Measurements from ENCODE around the gene MIX23. TPM values are rescaled to one million over a fixed set of nuclear protein-coding genes. Genes with fewer than 3 reads are reported as not detected.

MIX23 gene
- total RNA-seq, 1 donor from 2014 or later, result 28.1 TPM

GRCh38 chr3:122357828-122358702 is 25.0 kb downstream of the MIX23 start:
- ATAC-seq, result no peak
- no peak for DNase-seq (ENCODE audit: low spot score)
- intact Hi-C loops (cut with DNase I), result no loop called here

DNA sequence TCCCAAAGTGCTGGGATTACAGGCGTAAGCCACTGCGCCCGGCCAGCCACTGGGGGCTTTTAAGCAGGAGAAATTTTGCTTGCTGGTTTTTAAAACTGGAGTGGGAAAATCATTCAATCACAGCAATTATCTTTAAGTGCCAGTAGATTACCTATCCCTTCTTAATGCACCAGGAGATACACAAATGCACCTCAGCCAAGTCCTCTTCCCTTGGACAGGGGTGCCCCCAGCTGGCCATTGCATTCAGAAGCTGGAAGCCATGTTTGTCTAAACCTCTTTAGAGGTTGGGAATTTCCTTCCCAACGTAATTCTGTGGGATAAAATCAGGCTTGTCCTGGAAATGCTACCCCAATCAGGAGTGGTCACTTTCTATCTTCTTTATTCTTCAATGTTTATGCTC is 26.6 kb downstream of the MIX23 start:
- DNase-seq (ENCODE audit: low spot score) (no peak), ATAC-seq (no peak)
- intact Hi-C loops (cut with DNase I), result no loop called here

DNA sequence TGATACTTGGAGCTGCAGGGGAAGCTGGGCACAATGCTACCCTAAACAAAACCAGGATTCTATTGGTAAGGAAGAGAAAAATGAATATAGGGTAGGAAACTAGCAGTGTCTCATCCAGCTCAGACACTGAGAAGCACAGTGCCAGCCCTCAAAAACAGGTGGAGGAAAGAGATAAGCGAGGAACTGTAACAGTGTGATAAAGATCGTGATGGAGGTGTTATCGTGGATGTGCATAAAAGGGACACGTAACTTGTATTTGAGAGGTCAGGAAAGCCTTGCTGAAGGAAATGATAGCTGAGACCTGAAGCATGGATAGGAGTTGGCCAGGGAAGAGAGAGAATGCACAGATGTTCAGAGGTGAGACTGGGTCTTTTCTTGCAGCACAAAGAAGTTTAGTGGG is 27.4 kb downstream of the MIX23 start:
- DNase-seq (ENCODE audit: low spot score) (no peak), ATAC-seq (no peak)
- intact Hi-C loops (cut with DNase I), result no loop called here

- intact Hi-C loops (cut with DNase I), result no loop called here
- no peak for ATAC-seq
- no peak for DNase-seq (ENCODE audit: low spot score)
These were observed 29.1 kb downstream of the MIX23 start for GRCh38 chr3:122353893-122354401.

DNA sequence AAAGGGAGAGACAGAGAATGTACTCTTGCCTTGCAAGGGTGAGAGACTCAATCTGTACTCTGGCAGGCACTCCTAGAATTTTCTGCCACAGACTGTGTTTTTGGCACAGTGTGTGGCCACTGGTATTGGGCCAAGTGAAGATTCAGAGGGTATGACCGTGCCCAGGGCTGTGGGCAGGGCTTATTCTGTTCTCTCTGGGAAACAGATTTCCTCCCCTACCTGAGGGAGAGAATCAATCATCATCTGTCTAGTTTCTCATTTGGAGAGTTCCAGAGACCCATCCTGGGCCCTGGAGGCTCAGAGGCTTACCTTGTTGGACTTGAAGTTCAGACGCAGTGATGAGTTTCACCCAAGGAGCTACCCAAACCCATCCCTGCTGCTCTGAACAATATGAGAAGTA is 29.8 kb downstream of the MIX23 start:
- DNase-seq (ENCODE audit: low spot score), result no peak
- no peak for ATAC-seq
- intact Hi-C loops (cut with DNase I), result no loop called here

DNA sequence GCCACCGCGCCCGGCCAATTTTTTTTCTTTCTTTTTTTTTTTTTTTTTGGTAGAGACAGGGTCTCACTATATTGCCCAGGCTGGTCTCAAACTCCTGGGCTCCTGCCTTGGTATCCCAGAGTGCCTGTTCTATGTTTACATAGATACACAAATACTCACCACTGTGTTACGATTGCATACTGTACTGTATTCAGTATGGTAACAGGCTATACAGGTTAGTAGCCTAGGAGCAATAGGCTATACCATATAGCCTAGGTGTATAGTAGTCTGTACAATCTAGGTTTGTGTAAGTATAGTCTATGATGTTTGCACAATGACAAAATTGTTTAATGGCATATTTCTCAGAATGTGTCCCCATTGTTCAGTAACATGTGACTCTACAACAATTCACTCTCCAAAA is 31.4 kb downstream of the MIX23 start:
- intact Hi-C loops (cut with DNase I), result no loop called here
- no peak for ATAC-seq
- DNase-seq (ENCODE audit: low spot score), result no peak

GRCh38 chr3:122350814-122351418 is 32.1 kb downstream of the MIX23 start:
- intact Hi-C loops (cut with DNase I), result no loop called here
- DNase-seq (ENCODE audit: low spot score), result no peak
- no peak for ATAC-seq

- no peak for DNase-seq (ENCODE audit: low spot score)
- no peak for ATAC-seq
- intact Hi-C loops (cut with DNase I), result no loop called here
These were observed 33.9 kb downstream of the MIX23 start for GRCh38 chr3:122349171-122349570.

GRCh38 chr3:122343654-122344053 is 39.4 kb downstream of the MIX23 start:
- intact Hi-C loops (cut with DNase I), result no loop called here
- ATAC-seq (no peak), DNase-seq (ENCODE audit: low spot score) (no peak)

DNA sequence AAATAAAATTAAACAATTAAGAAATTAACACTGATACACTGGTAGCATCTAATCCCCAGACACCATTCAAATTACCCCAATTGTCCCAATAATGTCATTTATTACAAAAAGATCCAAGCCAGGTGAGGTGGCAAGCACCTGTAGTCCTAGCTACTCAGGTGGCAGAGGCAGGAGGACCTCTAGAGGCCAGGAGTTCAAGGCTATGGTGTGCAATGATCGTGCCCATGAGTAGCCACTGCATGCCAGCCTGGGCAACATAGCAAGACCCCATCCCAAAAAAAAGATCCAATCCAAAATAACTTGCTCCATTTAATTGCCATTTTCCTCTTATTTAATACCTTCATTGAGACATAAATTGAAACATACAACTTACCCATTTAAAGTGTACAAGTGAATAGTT is 40.2 kb downstream of the MIX23 start:
- intact Hi-C loops (cut with DNase I), result no loop called here

GRCh38 chr3:122332551-122332950 is 50.5 kb downstream of the MIX23 start:
- intact Hi-C loops (cut with DNase I), result no loop called here
- no peak for DNase-seq (ENCODE audit: low spot score)
- ATAC-seq, result no peak

More for the DNA sequence above, 40.2 kb downstream of the MIX23 start:
- ATAC-seq (no peak), DNase-seq (ENCODE audit: low spot score) (no peak)

- intact Hi-C loops (cut with DNase I), result no loop called here
- no peak for DNase-seq (ENCODE audit: low spot score)
- no peak for ATAC-seq
These were observed 51.1 kb downstream of the MIX23 start for GRCh38 chr3:122331886-122332285.

GRCh38 chr3:122325769-122326168 is 57.3 kb downstream of the MIX23 start:
- DNase-seq (ENCODE audit: low spot score) (no peak), ATAC-seq (no peak)
- intact Hi-C loops (cut with DNase I), result no loop called here

DNA sequence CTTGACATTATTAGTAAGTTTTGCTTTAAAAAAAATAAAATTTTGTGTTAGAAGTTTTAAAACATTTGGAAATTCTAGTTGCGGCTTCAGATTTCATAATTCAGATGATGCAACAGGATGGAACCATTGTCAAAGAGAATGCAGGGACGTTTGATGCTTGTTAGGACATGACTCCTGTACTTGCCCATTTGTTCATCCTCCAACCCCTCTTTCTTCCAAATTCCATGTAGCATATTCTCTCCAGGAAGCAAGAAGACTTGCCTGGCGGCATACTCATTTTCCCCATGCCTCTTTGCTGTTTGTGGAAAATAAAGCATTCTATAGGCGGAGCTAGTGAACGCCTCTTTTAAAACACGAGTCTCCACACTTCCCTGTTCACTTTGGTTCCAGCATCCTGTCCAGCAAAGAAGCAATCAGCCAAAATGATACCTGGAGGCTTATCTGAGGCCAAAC is 58.1 kb downstream of the MIX23 start, which contains the start of gene CSTA:
Gene CSTA (plus strand): TSS at position 378 of the 453 bp plus-strand sequence. CDS start 45 bp downstream, at position 423.
- ATAC-seq (no peak), DNase-seq (ENCODE audit: low spot score) (no peak)
- intact Hi-C loops (cut with DNase I), result no loop called here

GRCh38 chr3:122322095-122323075 is 60.6 kb downstream of the MIX23 start:
- DNase-seq (ENCODE audit: low spot score) (no peak), ATAC-seq (no peak)
- intact Hi-C loops (cut with DNase I), result no loop called here

- ATAC-seq, result no peak
- DNase-seq (ENCODE audit: low spot score), result no peak
- intact Hi-C loops (cut with DNase I), result no loop called here
These were observed 64.4 kb downstream of the MIX23 start for GRCh38 chr3:122318620-122319019.

DNA sequence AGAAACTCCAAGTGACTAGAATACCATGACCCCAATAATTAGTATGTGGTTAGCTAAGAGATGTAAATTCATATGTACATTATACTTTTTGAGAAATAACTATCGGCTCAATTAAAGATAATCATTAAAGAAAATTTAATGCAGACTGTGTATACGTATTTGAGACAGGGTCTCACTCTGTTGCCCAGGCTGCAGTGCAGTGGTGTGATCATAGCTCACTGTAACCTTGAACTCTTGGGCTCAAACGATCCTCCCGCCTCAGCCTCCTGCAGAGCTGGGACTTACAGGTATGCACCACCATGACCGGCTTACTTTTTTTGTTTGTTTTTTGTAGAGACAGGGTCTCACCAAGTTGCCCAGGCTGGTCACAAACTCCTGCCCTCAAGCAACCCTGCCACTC is 66.7 kb downstream of the MIX23 start:
- DNase-seq (ENCODE audit: low spot score), result no peak
- ATAC-seq, result no peak
- intact Hi-C loops (cut with DNase I), result no loop called here

DNA sequence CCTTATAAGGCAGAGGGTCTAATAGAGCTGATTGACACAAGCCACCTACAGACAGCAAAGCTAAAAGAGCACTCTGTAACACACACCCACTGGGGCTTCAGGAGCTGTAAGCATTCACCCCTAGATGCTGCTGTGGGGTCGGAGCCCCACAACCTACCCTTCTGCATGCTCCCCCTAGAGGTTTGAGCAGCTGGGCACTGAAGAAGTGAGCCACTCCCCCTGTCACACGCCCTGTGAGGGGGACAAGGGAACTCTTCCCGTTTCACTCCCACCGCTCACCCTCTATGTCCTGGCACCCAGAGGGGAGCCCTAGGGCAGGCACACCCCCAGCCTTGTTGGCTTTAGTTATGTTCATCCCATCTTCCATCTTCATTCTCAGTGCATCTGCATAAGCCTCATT is 67.4 kb downstream of the MIX23 start:
- no peak for DNase-seq (ENCODE audit: low spot score)
- no peak for ATAC-seq
- intact Hi-C loops (cut with DNase I), result no loop called here

- DNase-seq (ENCODE audit: low spot score) (no peak), ATAC-seq (no peak)
- intact Hi-C loops (cut with DNase I), result no loop called here
These were observed 68.7 kb downstream of the MIX23 start for GRCh38 chr3:122314228-122314876.
